Activated CD4-positive, alpha-beta T cell treated with anti-CD3 and anti-CD28 coated beads, Interleukin-2, amount 50 U/mL, for 24 hours (primary cell): ENCODE results near the gene PRKCE.
A peak's percentile ranks its signal among the peaks of the same experiment; 100 is the strongest.

ENCODE experiments used
- DNase-seq, 2 donors: peaks; one replicate each; pipeline ENCODE4 v3.0.0-alpha.2; 2020; ENCODE audit warnings: low read depth in 1 of 2, low spot score in 1 of 2

Gene PRKCE

GRCh38 chr2:45925636-45926366, 274.3 kb downstream of the PRKCE start:
- no peak for DNase-seq

- no peak for DNase-seq
Observed at GRCh38 chr2:45928946-45929345, 277.5 kb downstream of the PRKCE start.

- no peak for DNase-seq
Observed at GRCh38 chr2:45929674-45930395, 278.4 kb downstream of the PRKCE start.

GRCh38 chr2:45930396-45930792, 278.9 kb downstream of the PRKCE start:
- no peak for DNase-seq

- no peak for DNase-seq
Observed at GRCh38 chr2:45932278-45932975, 281.0 kb downstream of the PRKCE start.

- DNase-seq = peak in 1 of 2 donors; percentile 18
Observed at GRCh38 chr2:45935791-45936622, 284.5 kb downstream of the PRKCE start.

- no peak for DNase-seq
Observed at GRCh38 chr2:45936623-45936979, 285.1 kb downstream of the PRKCE start.

- DNase-seq = no peak
Observed at GRCh38 chr2:45937990-45938389, 286.5 kb downstream of the PRKCE start.

- no peak for DNase-seq
Observed at GRCh38 chr2:45938649-45939511, 287.4 kb downstream of the PRKCE start.

- no peak for DNase-seq
Observed at GRCh38 chr2:45941531-45942236, 290.2 kb downstream of the PRKCE start.

- DNase-seq = no peak
Observed at GRCh38 chr2:45942237-45942738, 290.8 kb downstream of the PRKCE start.

GRCh38 chr2:45943219-45944044, 292.0 kb downstream of the PRKCE start:
- no peak for DNase-seq

- no peak for DNase-seq
Observed at GRCh38 chr2:45944074-45944473, 292.6 kb downstream of the PRKCE start.

- no peak for DNase-seq
Observed at GRCh38 chr2:45945302-45945717, 293.8 kb downstream of the PRKCE start.

- DNase-seq = no peak
Observed at GRCh38 chr2:45946023-45946422, 294.5 kb downstream of the PRKCE start.

GRCh38 chr2:45950606-45951005, 299.1 kb downstream of the PRKCE start:
- no peak for DNase-seq

GRCh38 chr2:45951025-45951727, 299.7 kb downstream of the PRKCE start:
- no peak for DNase-seq

GRCh38 chr2:45952591-45952990, 301.1 kb downstream of the PRKCE start:
- no peak for DNase-seq
